SK-N-SH treated with all-trans-retinoic acid at 6 μM for 48 hours (cell line): Measurements from ENCODE around the gene PSG1.

Experiments used
- CREB5 ChIP-seq: fragments of 250-450 bp; sonication (Bioruptor Pico); IDR thresholded peaks from 2 replicates; pipeline ENCODE4 v1.5.1; 2020; ENCODE audit warnings: low read depth, mild to moderate bottlenecking, moderate library complexity
- TCF4 ChIP-seq: fragments of 250-450 bp; sonication (Bioruptor Pico); IDR thresholded peaks from 2 replicates; pipeline ENCODE4 v1.8.0; 2021; ENCODE audit warnings: mild to moderate bottlenecking, moderate library complexity, borderline replicate concordance
- ZNF70 ChIP-seq: fragments of 450-650 bp; formaldehyde crosslinking; IDR thresholded peaks from 2 replicates; pipeline ENCODE4 v1.5.0; 2020; ENCODE audit warnings: mild to moderate bottlenecking, moderate library complexity
- TF ChIP-seq, protein P1 (sequence below): fragments of 250-450 bp; sonication (Bioruptor Pico); IDR thresholded peaks from 2 replicates; pipeline ENCODE4 v1.8.0; 2021; ENCODE audit warnings: low read depth, mild to moderate bottlenecking, moderate library complexity, borderline replicate concordance
- TF ChIP-seq, protein P2 (sequence below): fragments of 250-450 bp; sonication (Bioruptor Pico); IDR thresholded peaks from 2 replicates; pipeline ENCODE4 v1.8.0; 2020; ENCODE audit warnings: mild to moderate bottlenecking, moderate library complexity, borderline replicate concordance

- peak; percentile 26; the same call in 1 of the 2 replicates for TF ChIP-seq CREB5
- no peak for TF ChIP-seq ZNF70 (CRISPR knock-in tag)
- TF ChIP-seq, protein P1, sequence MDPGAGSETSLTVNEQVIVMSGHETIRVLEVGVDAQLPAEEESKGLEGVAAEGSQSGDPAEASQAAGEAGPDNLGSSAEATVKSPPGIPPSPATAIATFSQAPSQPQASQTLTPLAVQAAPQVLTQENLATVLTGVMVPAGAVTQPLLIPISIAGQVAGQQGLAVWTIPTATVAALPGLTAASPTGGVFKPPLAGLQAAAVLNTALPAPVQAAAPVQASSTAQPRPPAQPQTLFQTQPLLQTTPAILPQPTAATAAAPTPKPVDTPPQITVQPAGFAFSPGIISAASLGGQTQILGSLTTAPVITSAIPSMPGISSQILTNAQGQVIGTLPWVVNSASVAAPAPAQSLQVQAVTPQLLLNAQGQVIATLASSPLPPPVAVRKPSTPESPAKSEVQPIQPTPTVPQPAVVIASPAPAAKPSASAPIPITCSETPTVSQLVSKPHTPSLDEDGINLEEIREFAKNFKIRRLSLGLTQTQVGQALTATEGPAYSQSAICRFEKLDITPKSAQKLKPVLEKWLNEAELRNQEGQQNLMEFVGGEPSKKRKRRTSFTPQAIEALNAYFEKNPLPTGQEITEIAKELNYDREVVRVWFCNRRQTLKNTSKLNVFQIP (CRISPR knock-in tag), result no peak
- TF ChIP-seq TCF4, result no peak
- TF ChIP-seq, protein P2, sequence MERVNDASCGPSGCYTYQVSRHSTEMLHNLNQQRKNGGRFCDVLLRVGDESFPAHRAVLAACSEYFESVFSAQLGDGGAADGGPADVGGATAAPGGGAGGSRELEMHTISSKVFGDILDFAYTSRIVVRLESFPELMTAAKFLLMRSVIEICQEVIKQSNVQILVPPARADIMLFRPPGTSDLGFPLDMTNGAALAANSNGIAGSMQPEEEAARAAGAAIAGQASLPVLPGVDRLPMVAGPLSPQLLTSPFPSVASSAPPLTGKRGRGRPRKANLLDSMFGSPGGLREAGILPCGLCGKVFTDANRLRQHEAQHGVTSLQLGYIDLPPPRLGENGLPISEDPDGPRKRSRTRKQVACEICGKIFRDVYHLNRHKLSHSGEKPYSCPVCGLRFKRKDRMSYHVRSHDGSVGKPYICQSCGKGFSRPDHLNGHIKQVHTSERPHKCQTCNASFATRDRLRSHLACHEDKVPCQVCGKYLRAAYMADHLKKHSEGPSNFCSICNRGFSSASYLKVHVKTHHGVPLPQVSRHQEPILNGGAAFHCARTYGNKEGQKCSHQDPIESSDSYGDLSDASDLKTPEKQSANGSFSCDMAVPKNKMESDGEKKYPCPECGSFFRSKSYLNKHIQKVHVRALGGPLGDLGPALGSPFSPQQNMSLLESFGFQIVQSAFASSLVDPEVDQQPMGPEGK (CRISPR knock-in tag), result no peak
These were observed 28.4 kb downstream of the PSG1 start for GRCh38 chr19:42850981-42851717.
